ENCODE measurements around the gene HNF1B. TPM values are rescaled to one million over a fixed set of nuclear protein-coding genes. Genes with fewer than 3 reads are reported as not detected.

HNF1B gene
- total RNA-seq, 1 donor from 2014 or later, result not detected

DNA sequence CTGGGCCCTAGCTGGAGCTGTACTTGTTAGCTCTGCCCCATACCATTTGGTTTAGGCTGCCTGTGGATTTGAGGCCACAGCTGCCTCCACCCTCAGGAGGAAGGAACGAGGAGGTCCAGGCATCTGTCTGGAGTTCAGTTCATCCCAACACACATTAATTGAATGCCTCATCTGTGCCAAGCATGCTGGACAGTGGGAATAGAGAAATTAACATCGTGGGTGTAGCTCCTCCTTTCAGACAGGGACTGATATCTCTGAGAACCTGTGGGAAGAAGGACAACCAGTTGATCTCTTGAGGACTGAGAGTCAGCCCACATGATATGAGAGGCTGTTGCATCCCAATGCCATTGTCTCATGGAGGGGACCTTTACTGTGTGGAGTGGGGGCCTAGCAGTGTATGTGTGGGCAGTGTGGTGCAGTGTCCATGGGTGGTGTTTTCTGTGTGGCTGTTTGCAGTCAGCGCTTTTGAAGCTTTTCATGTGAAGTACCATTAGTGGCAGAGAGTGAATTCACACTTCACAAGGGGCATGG, 72.2 kb downstream of the HNF1B start:
- Mint-ChIP-seq H3K36me3 (ENCODE audit: low read depth) (no peaks in the 10 kb centered on the region), H3K4me1 (peaks cover 27% of the 10 kb centered on the region)
- no peak for TF ChIP-seq CTCF (conservative IDR thresholded peaks at IDR 0.05)

DNA sequence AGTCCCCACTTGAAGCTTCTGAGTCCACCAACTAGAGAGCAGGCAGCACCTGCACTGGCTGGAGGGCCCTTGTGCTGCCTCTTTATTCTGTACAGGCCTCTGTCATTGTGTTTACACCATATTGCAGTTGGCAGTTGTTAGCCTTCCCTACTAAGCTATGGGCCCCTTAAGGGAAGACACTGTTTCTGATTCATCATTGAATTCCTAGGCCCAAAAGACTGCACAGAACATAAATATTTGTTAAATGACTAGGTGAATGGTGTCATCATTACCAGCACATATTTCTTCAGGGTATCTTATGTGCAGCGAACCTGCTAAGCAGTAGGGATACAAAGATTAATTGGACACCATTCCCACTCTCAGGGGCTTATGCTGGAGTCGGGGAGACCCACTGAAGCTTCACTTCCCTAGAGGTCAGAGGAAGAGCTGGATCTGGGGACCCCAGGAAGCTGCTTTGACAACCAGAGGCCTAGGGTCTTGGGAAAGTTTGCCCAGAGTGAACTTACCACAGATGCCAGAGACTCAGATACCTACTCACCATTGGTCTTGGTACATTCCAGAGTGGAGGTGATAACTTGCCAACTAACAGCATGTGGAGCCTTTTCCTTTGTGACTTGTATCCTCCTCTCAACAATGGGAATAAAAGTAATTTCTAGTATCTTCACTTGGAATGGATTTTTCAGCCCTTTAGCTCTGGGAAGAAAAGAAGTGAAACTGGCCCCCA, 72.9 kb downstream of the HNF1B start:
- peaks cover 23% of the 10 kb centered on the region for H3K4me1 Mint-ChIP-seq
- no peak for DNase-seq (ENCODE audit: low read depth, low spot score)
- peaks cover 2% of the 10 kb centered on the region for H3K27me3 Mint-ChIP-seq (ENCODE audit: low read depth)
- no peak overlapping the region for H3K4me3 Mint-ChIP-seq
- no peak overlapping the region for H3K27ac Mint-ChIP-seq (ENCODE audit: unreplicated experiment)
- no peaks in the 10 kb centered on the region for H3K9me3 Mint-ChIP-seq
- H3K36me3 Mint-ChIP-seq (ENCODE audit: low read depth), result no peaks in the 10 kb centered on the region
- no peak for TF ChIP-seq CTCF (conservative IDR thresholded peaks at IDR 0.05)

More for the DNA sequence above, 72.2 kb downstream of the HNF1B start:
- Mint-ChIP-seq H3K9me3 (no peaks in the 10 kb centered on the region), H3K27ac (ENCODE audit: unreplicated experiment) (no peak overlapping the region), H3K27me3 (ENCODE audit: low read depth) (peaks cover 4% of the 10 kb centered on the region), H3K4me3 (no peak overlapping the region)
- DNase-seq (ENCODE audit: low read depth, low spot score), result no peak

GRCh38 chr17:37671028-37671823, 73.6 kb downstream of the HNF1B start:
- Mint-ChIP-seq H3K4me1 (peaks cover 15% of the 10 kb centered on the region), H3K4me3 (no peak overlapping the region), H3K27ac (ENCODE audit: unreplicated experiment) (no peak overlapping the region), H3K9me3 (no peaks in the 10 kb centered on the region), H3K27me3 (ENCODE audit: low read depth) (no peaks in the 10 kb centered on the region), H3K36me3 (ENCODE audit: low read depth) (no peaks in the 10 kb centered on the region)
- DNase-seq (ENCODE audit: low read depth, low spot score), result no peak
- TF ChIP-seq CTCF (conservative IDR thresholded peaks at IDR 0.05), result no peak

DNA sequence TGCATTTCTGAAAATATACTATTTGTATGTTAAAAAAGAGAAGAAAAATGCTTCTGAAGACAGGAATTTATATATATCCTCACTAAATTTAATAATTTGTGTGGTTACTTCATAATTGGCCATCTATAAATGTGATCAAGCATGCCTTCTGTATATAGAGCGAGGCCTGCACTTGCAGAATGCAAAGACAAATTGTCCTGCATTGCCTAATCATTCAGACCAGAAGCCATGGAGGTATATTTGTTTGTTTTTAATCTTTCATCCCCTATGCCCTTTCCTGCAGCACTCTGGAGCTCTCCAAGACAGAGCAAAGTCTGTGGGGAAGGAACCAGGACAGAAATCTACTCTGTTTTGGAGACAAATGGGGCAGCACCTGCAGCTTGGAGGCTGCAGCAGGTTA, 77.8 kb downstream of the HNF1B start:
- DNase-seq (ENCODE audit: low read depth, low spot score), result no peak
- H3K9me3 Mint-ChIP-seq, result no peaks in the 10 kb centered on the region
- H3K4me1 Mint-ChIP-seq, result peaks cover 10% of the 10 kb centered on the region
- peaks cover 4% of the 10 kb centered on the region for H3K27me3 Mint-ChIP-seq (ENCODE audit: low read depth)
- TF ChIP-seq CTCF (conservative IDR thresholded peaks at IDR 0.05), result no peak
- H3K27ac Mint-ChIP-seq (ENCODE audit: unreplicated experiment), result no peak overlapping the region
- H3K36me3 Mint-ChIP-seq (ENCODE audit: low read depth), result no peaks in the 10 kb centered on the region
- no peak overlapping the region for H3K4me3 Mint-ChIP-seq

- no peaks in the 10 kb centered on the region for H3K9me3 Mint-ChIP-seq
- H3K27ac Mint-ChIP-seq (ENCODE audit: unreplicated experiment), result no peak overlapping the region
- H3K4me3 Mint-ChIP-seq, result no peak overlapping the region
- peaks cover 11% of the 10 kb centered on the region for H3K4me1 Mint-ChIP-seq
- no peak for DNase-seq (ENCODE audit: low read depth, low spot score)
- H3K27me3 Mint-ChIP-seq (ENCODE audit: low read depth), result peaks cover 19% of the 10 kb centered on the region
- TF ChIP-seq CTCF (conservative IDR thresholded peaks at IDR 0.05), result no peak
- no peaks in the 10 kb centered on the region for H3K36me3 Mint-ChIP-seq (ENCODE audit: low read depth)
Observed at GRCh38 chr17:37664214-37664613, 80.6 kb downstream of the HNF1B start.
